NCI-H2107 treated with DMSO at 0.1 percent for 48 hours (cell line): ENCODE data around the gene CNIH1.

Experiments
- DNase-seq: peaks from one replicate; lab custom pipeline; 2025; ENCODE audit not compliant: unreplicated experiment; lab: John Stamatoyannopoulos, UW

Gene CNIH1

DNA sequence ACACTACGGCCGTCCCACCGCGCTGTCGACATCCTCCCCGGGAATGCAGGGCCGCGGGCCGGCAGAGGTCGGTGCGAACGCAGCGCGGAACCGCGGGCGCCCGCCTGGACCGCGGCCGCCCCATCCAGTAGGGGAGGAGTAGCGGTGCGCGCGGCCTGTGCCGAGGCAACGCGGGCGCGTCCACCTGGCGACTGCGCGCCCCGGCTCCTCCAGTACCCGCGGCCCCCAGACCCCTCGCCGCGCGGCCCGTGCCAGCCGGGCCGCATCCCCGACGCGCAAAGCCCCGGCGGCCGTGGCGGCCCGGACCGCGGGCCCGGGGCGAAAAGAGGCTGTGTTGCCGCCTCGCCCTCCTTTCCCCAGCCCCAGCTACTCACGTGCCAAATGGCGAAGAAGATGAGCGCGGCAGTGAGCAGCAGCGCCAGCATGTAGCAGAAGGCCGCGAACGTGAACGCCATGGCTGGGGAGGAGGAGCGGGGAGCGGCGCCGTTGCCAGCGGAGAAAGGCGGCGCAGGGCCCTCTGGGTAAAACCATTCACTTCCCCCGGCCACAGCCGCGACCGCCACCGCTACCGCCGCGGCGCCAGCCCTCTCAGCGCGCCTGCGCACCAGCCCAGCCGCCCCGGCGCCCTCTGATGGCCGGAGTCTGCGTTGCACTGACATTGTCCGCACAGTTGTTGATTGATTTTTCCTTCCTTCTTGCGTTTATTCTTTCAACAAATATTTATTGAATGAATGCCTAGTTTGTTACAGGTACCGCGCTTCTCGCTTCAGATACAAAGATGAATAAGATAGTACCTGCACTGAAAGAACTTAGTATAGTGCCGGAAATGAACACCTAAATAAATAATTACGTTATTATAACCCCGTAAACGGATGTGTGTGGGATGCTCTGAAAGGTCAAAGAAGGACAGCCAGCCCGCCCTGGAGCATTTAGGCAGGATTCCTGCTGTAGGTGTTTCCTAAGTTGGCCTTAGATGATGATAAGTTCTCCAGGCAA lies at the start of gene CNIH1:
Gene CNIH1 (minus strand): TSS at position 502 of the 996 bp plus-strand sequence. CDS start 47 bp downstream, at position 455.
- peak; percentile 88 for DNase-seq

DNA sequence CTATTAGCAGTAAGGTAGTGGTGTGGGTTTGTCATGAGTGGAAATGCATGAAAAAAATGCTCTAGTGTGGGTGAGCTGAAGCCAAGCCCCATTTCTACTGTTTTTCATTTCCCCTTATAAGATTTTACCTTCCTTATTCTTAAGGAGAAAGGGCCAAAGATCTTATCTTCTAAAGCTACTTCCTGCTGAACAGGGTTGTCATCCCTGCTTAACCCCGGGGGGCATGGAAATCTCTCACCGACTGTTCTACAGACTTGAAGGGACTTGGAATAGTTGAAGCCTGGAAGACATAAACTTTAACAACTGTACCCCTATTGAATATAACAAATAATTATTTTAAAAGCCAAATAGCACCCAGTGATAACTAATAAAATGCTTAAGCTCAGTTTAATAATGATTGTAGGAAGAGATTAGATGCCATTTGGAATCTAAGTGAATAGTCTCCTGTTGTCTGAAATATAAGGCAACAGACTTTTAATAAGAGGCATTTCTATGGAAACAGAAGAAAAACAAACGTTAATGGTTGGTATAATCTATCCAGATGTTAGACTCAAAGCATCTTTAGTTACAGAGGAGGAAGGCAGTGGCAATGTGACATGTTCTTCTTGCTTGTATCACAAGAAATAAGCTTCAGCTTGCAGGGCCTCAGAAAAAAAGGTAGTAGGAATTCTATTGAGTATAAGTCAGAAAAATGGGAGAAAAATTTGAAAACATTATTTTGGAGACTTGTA lies 49.4 kb upstream of the CNIH1 start:
- no peak for DNase-seq

DNA sequence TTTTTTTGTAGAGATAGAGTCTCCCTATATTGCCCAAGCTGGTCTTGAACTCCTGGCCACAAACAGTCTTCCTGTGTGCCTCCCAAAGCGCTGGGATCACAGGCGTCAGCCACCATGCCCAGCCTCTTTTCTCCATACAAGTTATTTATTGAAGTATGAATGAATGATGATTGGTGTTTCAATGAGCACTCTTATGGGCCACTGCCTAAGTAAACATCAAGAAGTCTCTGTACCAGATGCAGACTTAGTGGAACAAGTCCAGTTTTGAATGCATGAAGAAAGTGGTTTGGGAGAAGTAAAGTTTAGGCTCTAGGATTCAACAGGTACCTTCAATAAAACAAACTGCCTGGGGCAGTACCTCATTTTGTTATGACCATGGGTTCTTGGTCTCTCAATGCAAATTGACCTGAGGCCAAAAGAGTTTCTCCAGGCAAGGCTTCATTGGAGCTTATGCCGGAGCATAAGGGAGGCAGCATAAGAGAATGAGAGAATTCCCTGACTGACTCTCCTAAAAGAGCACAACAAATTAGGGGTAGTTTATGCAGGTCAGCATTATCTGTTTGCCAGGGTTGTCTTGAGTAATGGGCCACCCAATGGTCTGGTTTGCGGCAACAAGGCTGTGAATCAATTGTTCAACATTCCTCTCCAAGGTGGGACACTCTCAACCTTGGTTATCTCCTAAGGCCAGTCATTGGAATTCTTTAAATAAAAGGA lies 48.7 kb upstream of the CNIH1 start:
- no peak for DNase-seq

DNA sequence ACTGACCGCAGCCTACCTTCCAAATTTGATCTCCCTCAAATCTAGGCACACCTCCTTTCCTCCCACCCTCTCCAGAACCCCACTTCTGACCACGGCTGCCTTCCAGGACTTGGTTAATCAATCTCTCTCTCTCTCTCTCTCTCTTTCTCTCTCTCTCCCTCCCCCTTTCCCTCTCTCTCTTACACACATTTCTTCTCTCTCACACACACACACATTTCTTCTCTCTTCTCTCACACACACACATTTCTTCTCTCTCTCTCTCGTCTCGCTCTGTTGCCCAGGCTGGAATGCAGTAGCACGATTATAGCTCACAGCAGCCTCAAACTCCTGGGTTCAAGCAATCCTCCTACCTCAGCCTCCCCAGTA lies 48.1 kb upstream of the CNIH1 start:
- no peak for DNase-seq

DNA sequence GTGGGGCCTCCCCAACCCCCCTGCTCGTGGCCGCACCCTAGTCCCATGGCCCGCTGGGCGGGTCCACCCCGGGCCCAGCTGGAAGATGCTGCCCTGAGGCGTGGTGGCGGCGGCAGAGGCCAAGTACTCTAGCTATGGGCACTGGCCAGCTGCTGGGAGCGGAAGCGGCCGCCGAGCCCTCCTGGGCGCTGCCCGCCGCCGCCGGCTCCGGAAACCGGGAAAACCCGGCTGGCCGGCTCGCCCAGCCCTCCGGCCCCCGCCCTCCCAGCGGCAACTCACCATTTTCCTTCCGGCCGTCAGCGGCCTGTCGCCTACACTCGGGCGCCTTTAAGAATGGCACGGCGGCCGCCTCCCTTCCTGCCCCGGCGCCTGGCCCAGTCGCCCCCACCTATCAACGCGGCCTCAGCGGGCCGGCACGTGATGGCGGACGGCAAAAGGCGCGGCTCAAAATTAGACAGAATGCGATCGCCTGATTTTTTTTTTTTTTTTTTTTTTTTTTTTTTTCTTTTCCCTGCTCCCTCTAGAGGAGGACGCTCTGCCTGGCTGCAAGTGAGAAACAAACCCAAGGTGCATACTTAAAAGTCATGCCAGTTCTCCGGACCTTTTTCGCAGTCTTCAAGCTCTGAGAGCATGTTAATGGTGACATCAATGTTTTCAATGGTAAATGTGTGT lies 47.6 kb upstream of the CNIH1 start, which contains the start of gene GMFB:
Gene GMFB (minus strand): TSS at position 335 of the 672 bp plus-strand sequence. CDS start 53 bp downstream, at position 282.
- DNase-seq: peak; percentile 76

DNA sequence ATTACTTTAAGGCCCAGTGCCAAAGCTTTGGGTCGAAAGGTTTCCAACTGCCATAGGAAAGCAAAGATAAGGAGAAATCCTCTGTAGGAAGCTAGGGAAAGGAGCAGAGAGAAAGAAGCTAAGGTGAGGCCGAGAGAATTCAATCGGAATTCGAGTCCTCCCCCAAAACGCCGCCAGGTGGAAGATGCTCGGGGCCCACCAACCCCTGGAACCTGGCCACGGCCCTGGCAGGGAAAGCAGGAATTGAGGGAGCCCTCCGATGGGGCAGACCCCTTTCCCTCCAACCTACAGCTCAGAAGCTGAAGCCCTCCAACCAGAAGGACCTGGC lies 47.1 kb upstream of the CNIH1 start:
- DNase-seq: no peak

DNA sequence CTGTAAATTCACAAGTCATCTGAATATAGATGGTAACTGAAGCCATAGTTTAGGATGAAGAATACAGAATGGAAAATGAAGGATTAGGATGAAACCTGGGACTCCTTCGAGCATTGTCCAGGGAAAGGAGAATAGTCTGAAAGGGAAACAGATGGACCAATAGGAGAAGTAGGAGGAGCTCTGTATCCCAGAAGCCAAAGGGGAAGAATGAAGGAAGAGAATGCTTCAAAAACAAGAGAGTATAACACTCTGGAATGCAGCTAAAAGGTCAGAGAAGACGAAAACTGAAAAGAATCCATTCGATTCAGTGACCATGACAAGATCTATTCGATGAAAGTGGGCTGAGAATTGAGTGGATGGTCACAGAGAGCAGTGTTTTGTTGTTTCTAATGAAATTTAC lies 46.6 kb upstream of the CNIH1 start:
- no peak for DNase-seq

DNA sequence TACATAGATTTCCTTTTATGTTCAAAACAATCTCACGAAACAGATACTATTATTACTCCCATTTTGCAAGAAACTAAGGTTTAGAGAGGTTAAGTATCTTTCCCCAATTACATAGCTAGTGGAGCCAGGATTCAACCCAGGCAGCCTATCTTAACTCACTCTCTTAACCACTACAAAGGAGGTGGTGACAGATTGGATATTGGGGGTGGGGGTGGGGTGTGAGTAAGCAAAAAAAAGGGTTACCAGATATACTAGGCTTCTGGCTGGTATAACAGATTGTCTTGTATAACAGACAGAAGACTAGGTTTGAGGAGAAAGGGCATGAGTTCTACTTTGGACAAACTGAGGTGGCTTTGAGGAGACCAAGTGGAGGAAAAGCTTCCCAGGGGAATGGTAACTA lies 45.5 kb upstream of the CNIH1 start:
- no peak for DNase-seq

DNA sequence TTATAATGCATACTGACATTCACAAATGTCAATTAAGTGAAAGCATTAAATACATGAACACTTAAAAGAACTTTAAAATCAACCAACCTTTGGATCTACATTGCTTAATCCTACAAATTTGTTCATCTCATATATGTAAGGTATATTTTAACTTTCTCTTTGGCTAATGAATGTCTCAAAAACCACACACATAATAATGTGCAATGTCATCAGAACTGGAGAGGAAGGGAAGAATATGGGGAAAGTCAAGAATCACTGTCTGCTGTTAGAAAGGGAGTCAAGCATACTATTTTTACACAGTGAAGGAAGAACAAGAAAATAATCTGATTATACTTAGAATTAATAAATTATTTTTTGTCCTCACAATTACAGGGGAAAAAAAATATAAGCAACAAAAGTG lies 42.7 kb upstream of the CNIH1 start:
- DNase-seq: no peak

DNA sequence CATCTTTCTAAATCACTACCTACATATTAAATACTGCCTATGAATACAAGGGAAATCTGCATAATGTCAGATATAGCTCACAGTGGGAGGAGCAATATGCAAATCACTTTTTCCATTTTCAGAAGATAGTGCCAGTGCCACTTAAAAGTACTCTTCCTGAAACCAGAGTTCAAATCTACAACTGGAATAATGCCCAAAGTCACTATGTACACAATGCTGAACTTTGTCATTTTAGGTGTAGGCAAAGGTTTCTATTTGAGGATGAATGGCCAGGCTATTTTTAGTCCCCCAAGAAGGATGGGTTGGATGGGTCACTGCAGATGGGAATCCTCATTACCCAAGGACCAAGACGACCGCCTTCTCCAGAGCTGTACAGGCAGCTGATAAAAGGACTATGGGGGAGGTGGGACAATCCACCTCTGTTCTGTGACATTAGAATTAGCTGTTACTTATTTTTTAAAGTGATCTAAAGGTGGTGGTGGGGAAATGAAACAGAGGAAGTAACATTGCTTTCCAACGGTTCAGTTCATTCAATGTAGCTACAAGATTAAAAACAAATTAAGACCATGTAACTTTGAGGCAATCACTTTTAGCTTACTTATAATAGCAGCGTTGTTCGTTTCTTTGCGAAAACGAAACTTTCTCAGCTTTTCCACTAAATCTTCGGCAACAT lies 42.0 kb upstream of the CNIH1 start:
- DNase-seq: no peak

DNA sequence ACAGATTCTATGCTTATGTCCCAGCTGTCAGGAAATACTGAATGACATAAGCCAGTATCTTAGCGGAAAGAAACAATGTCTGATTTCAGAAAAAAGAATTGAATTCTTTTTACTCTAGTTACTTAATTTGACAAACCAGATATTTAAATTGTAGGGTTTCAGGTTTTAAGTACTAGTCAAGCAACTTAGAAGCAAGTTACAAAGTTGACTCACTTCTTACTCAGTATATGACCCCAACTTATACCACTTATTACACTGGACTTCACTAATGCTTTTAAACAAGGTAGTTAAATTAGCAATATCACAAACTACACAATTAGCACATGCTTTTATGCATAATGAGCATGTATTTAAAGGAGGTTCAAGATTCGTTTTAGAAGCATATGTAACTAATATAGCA lies 40.5 kb upstream of the CNIH1 start:
- no peak for DNase-seq

DNA sequence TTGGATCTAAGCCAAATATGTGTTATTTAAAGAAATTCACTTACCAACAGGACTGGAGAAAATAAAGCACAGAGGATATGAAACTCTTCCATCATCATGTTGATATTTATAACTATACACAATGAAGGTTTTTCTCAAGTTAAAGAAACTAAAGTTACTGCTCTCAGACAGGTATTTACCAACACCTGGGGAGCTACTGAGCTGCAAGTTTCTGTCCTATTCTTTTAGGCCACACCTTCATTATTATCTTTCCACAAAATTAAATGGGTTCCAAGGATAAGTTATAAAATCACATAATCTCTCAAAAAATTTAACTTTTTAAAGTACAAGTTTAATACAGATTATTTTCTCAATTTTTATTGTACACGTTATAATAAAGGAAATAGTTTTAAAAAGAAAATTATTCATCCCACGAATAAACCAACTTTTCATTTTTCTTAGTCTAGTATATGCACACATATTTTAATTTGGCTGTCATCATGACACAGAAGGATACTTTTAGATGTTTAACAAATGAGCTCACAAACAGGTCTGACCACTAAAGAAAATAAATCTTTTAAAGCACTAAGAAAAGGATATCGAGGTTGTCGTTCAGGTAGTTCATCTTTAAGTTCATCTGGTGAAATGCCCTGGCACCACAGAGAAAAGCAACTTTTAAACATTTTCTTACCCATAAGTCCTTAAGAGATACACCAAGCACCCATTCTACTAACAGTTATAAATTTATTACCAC lies 39.8 kb upstream of the CNIH1 start:
- no peak for DNase-seq

DNA sequence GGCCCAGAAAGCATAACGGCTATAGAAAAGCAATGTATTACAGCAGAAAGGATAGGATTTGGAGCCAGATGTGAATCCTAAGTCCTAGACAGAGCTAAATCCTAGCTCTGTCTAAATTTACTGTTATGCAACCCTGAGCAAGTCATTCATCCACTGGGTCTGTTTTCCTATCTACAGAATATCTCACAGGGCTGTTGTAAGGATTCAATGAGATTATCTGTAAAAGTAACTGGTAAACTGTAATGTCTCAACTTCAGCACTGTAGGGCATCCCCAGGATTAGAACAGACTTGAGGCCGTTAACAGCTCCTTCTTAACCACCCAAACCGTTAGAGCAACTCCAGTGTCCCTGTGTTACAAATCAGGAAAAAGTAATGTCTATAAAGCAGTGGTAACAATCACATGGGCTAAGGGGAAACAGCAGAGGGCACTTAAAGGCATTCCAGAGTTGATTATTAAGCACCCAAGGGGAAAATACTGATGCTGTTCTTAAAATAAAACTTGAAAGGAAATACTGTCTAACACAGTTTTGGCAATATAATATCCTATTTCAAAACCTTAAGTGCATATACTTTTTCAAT lies 37.6 kb upstream of the CNIH1 start:
- no peak for DNase-seq

DNA sequence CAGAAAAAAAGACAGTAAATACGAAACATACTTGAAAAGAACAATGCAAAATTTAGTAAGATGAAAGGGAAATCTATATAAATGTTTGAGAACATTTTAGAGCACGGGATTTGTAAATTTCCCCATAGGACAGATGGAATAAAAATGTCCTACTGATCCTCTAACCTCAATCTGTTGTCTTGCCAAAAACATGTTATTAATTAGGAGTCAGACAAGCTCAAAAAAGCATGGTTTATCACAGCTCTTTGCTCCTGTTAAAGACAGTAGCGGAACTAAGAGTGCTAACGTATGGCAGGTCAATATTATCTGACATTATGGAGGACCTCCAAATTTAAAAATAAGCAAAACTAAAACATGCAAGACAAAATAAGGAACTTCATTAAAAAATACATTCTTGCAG lies 34.7 kb upstream of the CNIH1 start:
- DNase-seq: no peak

DNA sequence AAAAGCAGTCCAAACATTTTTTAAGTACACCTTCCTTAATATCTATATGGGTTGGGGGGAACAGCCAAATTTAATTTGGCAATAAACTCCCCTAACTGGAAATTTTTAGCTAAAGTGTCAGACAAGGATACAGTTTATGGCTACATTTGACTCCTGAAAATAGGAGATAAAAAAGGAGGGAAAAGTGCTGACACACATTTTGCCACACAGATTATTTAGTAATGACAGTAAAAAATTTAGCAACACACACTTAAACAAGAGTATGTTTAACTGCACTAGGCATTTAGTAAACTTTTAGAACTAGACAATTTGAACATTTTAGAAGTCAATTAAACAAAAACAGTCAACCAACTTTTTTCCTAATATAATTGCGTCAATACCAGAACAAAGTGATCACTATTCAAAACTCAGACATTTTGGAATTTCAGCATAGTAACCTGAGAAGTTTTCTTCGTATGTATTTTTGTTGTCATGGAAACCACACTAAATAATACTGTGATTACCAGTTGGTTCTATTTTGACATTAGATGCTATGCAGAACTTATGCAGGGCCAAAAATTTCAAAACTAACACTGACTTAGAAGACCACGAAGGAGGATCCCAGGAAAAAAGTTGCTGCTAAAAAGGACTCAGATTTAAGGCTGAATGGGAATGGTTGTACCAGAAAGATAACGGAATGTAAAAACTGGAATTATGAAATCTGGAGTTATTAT lies 34.2 kb upstream of the CNIH1 start:
- DNase-seq: no peak

DNA sequence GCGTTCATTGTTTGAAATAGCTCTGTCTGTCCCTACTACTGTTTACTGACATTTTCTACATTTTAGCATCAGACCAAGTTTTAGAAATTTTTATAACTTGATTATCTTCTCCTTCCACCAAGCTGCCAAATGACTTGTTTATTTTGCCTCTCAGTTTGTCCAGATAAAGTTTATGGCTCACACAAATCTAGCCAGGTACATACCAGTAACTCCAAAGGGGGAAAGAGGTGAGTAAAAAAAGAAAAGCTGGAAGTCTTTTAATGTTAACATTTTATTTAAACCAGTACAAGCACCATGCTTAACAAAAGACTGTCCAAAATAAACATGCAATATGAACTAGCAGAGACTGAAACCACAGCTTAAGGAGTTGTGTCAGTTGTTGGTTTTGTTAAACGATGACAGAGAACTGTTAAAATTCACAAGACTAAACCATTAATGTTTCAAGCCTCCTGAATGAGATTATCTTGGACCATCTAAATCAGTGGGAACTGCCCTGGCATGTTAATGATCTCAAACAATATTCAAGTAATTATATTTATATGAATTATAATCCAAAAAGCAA lies 33.1 kb upstream of the CNIH1 start:
- DNase-seq: no peak

DNA sequence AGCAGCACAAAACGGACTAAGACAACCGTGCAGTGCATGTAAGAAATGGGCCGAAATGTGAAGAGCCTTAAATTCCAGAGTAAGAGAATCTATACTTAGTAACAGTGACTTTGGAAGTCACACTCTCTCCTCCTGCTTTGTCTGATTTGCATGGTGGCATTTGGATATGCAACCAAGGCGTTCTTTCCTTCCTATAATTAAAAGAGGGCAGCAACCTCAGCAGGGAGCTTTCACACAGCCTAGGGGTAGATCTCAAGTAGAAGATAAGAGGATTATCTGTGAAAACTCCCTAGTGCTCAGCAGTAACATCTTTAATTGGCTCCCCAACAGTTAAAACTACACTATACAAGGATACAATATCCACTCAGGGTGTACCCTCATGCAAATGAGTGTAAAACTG lies 31.1 kb upstream of the CNIH1 start:
- DNase-seq: no peak

DNA sequence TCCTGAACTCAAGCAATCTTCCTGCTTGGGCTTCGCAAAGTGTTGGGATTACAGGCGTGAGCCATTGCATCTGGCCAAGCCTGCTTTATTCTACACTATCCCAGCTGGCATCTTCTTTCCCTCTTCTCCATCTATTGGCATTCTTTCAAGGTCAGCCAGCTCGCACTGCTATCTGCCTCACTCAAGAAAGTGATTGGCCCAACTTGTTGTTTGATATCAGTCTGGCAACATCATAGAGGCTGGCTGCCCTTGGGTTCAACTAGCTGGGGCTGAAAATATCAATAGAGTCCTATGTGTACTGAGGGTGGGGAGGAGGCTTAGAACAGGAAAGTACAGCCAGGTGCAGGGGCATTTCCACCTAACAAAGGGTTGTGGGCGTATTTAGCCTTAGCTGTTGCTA lies 30.5 kb upstream of the CNIH1 start:
- no peak for DNase-seq

DNA sequence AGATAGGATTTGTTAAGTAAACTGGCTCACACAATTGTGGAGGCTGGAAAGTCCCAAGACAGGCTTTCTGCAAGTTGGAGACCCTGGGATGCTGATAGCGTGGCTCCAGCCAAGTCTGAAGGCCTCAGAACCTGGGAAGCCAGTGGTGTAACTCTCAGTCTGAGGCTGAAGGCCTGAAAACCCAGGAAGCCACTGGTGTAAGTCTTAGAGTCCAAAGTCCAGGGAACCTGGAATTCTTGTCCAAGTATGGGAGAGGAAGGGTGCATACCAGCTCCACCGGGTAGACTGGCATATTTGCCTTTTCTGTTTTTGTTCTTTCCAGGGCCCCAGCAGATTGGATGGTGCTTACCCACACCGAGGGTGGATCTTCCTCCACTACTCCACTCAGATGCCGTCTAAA lies 29.5 kb upstream of the CNIH1 start:
- DNase-seq: no peak
